Occipital lobe (tissue), 2 donors: ENCODE measurements around the gene AIP. TPM values are rescaled to one million over a fixed set of nuclear protein-coding genes. Genes with fewer than 3 reads are reported as not detected.
"Not testable (repeated sequence)": the region's sequence is repeated elsewhere in the genome, so short reads cannot be mapped to it uniquely, and the experiment has no call there.

Source experiments
- DNase-seq: peaks from one replicate; lab custom pipeline; 2025; lab: John Stamatoyannopoulos, UW
- total RNA-seq: library from RNA; depleted of rRNA; stranded (reverse); fragments of >200 nt; gene quantifications from one replicate; pipeline ENCODE4 v1.2.3, GENCODE V29; 2014

AIP gene
- total RNA-seq, 1 donor from 2014 or later, result 66.8 TPM

DNA sequence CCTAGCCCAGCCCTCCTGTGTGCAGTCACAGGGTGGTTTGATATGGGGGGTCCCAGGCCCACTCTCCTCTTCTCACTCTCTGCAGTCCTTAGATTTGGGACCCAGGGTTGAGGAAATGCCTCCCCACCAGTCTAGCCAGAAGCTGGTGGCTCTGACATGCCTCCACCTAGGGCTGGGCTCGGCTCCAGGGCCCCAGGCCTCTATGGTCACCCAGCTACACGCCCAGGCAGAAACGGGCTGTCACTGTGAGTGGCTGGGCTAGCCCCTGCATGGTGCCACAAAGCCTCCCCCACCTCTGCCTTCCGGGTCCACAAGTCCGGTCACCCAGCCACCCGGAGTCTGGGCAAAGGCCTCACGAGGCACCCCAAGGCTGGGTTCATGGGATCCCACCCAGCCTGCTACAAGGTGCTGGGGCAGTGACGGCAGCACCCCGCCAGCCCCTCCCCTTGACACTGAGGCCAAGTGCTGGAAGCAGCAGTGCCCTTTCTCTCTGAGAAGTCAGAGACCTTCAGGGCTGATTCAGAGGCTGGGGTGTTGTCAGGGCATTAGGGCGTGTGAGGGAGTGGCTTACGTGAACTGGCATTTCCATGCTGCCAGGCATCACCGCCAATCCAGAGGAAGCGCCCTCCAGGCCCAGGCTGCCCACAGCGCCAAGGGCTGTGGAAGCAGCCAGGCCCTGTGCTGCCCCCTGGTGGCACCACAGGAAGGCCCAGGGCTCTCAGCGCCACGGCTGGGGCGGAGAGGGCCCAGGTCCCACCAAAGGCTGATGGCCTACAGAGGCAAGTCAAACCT, 23.0 kb downstream of the AIP start:
- DNase-seq, result peak; percentile 61

DNA sequence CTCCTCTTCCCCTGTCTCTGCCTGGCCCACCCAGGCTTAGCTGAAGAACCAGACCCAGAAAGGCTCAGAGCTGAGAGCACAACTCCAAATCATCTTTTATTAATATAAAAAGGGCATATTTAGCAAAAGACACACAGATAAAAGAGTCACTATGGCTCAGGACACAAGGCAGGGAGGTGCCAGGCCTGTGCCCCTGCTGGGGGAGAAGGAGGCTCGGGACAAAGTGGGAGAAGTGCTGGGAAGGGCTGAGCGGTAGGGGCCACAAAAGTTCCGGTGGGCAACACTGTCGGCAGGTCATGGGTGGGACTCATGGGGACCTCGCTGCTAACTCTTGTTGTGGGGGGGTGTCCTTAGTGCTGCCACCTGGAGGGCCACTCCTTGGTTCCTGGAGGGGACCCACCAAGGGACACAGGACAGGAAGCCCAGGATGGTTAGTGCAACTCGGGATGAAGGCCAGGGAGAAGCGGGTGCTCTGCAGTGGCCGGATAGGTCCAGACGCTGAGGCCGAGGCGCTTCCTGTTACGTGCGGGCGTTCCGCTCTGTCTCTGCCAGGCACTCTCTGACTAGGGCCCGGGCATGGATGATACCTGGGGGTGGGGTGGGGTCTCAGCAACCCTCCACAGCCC, 23.7 kb downstream of the AIP start:
- no peak for DNase-seq

DNA sequence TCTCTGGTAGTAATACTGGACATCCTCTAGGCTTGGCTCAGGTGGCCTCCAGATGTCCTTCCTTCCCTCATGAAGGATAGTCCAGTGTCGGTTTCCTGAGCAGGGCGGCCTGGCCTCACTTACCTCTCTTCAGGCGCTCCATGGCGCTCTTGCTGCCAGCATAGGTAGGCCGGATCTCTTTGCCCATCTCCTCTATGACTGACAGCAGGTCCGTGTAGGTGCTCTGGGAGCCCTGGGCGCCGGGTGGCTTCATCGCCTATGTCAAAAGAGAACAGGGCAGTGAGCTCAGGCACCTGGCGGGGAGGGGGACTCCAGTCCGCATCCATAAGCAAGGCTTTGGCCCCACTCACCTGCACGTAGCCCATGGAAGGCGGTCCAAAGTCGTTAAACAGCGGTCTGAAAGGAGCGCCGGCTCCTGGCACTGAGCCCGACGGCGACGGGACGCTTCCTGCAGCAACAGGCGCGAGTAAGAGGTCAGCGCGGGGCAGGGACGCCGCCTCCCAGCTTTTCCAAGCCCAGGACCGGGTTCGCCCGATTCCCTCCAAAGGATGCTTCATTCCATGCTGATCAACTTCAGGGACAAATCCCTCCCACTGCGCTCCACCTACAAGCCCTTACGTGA, 24.5 kb downstream of the AIP start:
- DNase-seq, result no peak

DNA sequence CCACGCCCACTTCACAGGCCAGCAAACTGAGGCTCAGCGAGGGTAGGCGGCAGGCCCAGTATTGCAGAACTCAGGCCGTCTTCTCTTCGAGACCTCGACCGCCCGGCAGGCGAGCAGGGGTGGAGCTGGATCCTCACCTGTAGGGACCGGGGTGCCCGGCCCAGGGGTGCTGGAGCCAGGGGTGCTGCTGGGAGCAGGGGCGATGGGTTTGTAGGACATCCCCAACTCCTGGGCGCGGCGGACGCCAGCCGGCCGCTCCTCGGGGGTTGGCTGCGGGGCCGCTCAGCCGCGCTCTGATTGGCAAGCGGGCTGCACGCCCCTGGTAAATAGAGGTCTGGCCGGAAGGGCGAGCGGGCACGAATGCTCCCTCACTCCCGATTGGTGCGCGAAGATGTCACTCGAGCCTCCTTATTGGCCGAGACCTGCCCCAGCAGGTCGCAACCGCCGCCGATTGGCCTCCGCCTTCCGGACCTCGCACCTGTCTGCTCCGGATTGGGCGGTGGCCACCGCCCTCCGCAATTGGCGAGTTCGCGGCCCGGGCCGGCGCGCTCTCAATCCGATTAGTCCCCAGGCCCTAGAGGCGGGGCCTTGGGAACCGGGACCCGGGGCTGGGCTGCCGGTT, 25.1 kb downstream of the AIP start, which contains the start of gene CDK2AP2:
CDK2AP2 (minus strand) TSS at position 299 of the 622 bp plus-strand sequence; CDS start at position 219, 80 bp downstream.
- peak; percentile 97 for DNase-seq

DNA sequence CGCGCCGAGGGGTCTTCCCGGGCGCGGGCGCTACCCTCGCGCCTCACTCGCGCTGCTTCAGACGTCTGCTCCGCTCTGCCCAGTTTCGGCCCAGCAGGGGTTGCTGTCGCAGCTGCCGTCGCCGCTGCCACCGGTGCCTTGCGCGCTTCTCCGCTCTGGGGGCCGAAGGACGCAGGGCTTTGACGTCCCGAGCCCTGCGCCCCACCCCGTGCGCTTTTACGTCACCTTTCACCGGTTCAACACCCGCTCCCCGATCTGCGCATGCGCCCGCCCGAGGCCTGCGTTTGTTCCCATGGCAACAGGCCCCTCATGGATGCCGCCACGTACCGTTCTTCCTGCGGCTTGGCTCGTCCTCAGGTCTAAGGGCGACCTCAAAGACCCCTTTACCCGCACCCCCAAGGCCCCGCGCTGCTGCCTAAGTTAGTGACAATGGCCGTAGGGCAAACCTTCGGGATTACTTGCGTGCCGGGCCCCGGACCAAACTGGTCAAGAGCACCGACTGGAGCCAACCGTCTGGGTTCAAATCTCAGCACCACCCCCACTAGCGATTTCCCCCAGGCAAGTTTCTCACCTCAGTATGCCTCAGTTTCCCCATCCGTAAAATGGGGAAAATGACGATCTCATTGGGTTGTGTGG, 25.8 kb downstream of the AIP start:
- peak; percentile 89 for DNase-seq

DNA sequence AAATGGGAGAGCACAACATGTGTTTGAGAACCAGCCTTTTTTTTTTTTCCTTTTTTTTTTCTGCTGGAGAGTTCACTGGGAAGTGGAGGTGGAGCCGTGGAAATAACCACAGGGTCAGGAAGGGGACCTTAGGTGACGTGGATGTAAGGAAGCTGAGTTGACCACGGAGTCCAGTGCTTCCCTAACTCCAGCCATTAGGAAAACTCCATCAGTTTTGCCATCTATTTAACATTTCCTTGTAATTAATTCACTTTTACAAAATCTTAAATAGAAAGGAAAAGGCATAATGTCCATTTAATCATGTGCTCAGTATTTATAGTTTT, 27.2 kb downstream of the AIP start:
- DNase-seq, result no peak

DNA sequence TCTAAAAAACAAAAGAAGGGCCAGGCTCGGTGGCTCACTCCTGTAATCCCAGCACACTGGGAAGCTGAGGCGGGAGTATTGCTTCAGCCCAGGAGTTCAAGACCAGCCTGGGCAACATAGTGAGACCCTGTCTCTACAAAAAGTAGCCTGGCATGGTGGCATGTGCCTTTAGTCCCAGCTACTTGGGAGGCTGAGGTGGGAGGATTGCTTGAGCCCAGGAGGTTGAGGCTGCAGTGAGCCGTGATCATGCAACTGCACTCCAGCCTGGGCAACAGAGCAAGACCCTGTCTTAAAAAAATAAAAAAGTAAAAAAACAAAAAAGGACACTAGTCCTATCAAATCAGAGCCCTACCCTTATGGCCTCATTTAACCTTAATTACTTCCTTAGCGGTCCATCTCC, 28.7 kb downstream of the AIP start:
- not testable (repeated sequence) for DNase-seq

DNA sequence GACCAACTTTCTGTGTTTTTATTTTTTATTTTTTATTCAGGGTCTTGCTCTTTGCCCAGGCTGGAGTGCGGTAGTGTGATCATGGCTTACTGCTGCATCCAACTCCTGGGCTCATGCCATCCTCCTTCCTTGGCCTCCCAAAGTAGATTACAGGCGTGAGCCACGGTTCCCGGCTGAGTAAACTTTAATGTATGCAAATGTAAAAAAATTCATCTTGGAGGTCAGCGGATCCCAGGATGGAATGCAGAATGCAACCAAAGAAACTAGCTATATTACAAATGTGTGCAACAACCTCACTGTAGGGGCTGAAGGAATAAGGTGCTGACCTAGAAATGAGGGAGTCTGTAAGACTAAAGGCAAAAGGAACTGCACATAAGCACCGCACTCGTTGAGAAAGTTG, 31.3 kb downstream of the AIP start:
- no peak for DNase-seq

DNA sequence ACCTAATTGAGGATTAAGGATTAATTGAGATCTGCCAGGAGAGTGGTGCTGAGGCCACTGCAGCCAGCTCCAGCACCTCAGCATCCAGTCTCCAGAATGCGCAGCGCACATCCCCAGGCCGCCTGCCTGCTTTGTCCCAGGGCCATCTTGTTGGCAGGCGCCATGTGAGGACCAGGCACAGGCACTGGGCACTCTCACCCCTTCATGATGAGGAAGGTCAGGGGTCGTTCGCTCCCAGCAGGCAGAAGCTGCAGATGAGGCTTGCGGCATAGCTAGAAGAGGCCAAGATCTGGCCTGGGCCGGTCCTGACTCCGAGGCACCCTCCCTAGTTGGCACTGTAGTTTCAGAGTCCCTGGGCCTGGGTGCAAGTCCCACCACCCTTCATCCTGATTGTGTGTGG, 34.0 kb downstream of the AIP start:
- DNase-seq, result no peak

DNA sequence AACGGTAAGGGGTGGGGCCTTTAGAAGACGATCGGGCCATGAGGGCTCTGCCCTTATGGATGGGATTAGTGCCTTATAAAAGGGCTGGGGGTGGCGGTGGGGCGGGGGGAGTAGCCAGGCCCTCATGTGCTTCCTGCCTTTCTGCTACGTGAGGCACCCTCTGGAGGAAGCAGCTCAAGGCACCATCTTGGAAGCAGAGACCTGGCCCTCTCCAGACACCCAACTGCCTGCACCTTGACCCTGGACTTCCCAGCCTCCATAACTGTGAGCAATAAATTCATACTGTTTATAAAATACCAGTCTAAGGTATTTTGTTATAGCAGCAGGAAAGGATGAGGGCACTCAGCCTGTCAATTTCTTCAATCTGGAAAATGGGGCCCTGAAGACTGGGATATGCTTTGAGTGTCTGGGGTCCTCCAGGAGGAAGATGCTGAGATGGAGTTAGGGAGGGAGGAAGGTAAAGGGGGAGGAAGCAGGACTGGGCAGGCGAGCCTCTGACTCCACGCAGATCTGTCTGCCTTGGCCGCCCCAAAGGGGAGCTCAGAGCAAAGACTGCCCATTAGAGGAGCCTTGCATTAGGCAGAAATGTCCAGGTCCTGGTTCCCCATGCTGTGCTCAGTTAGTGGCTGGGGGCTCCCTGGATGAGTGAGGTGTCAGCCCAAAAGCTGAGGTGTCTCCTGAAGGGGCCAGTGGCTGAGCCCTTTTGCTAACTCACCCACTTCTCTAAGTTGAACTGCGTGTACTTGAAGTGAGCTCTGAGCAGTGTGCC, 35.1 kb downstream of the AIP start:
- no peak for DNase-seq

DNA sequence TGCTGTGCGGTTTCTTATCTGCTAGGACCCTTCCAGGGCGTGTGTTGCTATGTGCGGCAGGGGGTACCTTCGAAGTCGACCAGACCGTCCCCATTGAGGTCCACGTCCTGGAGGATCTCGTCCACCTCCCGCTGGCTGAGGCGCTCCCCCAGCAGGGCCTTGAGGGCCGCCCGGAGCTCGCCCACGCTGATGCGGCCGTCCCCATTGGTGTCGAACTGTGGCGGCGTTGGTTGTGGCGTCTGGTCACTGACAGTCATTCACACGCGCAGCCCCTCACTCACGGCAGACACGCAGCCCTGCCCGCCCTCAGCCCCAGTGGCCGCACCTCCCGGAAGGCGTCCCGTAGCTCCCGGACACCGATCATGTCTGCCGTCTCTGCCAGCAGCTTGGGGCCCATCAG, 36.9 kb downstream of the AIP start:
- DNase-seq, result no peak

DNA sequence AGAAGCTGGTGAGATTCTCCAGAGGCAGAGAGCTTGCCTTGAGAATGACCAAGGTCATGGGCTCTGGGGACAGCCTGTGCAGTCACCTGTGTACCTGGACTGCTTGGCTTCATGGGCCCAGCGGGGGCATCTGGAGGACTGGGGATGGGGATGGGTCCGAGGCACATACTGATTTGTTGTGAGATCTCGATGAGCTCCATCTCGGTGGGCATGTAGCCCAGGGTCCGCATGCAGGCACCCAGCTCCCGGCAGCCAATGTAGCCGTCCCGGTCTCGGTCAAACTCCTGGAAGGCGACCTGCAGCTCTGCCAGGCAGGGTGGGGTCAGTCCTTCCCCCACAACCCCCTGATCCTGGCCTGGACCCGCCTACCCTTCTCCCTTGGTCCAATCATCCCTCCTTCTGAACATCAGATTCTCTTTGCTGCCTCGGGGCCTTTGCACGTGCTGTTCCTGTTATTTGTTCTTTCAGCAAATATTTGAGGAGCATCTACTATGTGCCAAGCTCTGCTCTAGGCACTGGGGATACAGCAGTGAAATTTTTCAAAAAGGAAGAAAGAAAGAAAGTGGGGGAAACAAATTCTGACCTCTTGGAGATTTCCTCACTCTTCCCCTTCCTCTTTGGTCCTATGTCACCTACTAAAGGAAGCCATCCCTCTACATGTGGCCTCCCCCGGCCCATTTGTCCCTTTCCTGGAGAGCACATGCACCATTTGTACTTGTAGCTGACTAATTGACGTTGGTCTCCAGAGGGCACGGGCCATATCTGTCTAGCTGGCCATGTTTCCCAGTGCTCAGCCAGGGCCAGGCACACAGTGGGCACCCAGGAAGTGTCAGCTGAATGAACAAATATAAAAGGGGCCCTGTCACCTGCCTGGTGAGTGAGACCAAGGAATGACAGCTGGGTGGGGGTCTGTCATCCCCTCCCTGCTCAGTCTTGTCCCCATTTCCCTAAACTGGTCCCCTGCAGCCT, 38.3 kb downstream of the AIP start:
- no peak for DNase-seq

DNA sequence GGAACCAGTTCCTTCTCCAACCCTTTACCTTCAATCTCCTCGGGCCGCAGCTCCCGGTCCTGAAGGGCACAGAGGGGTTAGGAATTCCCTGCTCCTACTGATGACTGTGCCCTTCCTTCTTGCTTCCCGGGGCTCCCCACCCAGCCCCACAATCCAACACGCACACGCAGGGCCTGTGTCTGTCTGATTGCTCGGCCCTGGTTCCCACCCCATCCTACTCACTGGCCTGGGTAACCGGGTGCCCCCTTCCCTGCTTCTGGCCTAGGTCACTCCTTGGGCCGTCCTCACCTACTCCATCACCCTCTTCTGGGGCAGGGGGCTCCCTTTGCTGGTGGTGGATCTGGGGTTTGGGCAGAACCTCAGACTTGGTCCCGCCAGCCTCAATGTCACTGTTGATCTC, 39.1 kb downstream of the AIP start:
- no peak for DNase-seq

DNA sequence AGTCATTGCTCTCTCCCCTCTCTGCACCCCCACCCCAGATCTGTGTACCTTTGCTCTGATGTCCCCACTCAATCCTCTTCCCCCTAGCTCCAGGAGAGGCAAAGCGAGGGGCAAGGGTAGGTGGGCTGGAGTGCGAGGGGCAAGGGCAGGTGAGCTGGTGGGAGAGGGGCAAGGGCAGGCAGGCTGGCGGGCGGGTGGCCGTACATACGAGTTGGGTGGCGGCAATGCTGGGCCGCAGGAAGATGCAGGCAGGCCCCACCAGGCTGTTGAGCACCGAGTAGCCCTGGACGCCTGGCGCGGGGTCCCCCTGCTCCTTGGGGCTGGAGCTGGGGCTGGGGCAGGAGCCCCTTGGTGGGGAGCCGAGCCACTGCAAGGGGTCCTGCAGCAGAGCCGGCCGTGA, 39.5 kb downstream of the AIP start:
- DNase-seq, result no peak

DNA sequence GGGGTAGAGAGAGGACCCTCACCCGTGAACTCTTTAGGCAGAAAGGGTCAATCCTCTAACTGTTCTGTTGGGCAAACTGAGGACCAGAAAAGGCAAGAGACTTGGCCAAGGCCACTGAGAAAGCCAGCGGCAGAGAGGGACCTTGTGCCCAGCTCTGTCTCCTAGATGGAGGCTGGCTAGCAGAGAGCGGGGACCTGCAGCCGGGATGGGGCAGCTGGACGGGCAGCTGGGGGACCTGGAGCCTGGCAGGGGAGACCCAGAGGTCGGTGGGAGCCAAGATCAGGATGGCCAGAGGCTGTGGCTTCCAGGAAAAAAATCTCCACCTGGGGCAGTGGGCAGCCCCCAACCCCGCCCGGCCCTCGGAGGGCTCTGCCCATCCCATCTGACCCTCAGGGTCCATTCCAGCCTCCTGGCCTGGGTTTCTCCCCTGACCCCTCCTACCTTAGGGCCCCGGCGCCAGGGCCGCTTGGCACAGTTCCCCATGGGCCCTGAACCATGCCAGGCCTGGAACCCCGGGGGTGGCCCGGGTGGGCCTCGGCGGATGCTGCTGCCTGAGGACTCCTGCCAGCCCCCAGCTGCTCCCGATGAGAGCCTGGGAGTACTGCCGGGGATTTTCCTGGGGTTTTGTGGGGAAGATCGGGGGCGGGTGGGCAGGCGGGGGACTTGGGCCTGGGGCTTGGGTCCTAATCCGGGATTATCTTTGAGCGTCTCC, 40.2 kb downstream of the AIP start, which contains the start of gene CABP2:
CABP2 (minus strand) TSS at position 603 of the 712 bp plus-strand sequence; CDS start at position 483, 120 bp downstream.
- no peak for DNase-seq

DNA sequence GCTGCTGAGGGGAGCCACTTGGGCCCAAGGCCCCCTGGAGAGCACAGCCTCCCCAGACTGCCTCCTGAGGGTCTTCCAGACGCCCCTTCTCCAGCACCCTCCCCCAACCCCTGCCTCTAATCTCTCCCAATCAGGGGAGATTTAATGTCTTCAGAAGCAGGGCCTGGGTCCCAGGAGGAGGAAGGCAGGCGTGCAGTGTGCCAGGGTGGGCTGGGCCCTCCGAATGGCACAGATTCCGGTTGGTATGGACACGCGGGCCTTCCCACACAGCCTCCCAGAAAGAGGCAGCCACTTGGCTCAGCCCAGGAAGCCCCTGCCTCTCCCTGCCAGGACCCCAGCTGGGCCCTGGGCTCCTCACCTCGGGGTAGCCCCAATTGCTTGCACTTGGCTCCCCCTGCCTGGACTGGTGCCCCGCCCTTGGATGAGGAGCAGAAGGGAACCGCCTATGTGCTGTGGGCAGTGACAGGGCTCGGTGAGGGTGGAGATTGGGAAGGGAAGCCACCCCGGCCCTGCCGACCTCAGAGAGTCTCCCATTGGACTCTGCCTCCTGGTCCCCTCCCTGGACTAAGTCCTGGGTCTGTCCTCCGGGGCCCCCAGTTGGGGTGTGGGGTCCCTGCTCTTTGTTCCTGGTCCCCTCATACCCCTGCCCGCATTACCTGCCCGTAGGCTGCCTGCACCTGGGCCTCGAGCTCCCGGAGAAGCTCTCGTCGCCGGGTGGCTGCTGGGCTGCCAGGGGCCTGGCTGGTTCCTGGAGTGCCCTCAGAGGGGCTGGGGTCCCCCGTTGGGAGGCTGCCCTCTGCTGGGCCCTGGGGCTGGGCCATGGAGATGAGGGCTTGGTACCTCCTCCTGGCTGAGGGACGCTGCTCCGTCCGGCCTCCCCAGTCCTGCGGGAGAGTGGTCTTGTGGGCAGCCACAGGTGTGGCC, 41.0 kb downstream of the AIP start:
- no peak for DNase-seq

DNA sequence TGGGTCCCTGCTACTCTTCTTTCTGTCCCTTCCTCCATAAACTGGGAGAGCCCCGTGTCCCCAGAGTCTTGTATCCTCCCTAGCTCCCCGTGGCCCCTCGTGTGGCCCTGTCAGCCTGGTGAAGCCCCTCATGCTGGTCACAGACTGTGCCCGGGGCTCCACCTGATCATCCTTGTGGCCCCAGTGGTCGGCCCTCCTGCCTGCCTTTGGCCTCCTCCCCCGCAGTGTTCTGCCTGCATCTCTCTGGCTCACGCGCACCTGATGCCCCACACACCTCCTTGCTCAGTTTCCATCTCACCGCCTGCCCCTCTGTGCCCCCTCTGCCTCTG, 41.6 kb downstream of the AIP start:
- no peak for DNase-seq
